ENCODE results near the gene CSTA. TPM values are rescaled to one million over a fixed set of nuclear protein-coding genes. Genes with fewer than 3 reads are reported as not detected.

The CSTA gene
- total and polyA plus RNA-seq, 12 donors: 0.42 to 5.5 (median 1.5) TPM; not detected in 1

- ATAC-seq (no peak), DNase-seq (no peak)
- Histone ChIP-seq H3K4me1 (no peaks in the 10 kb centered on the region), H3K27me3 (no peaks in the 10 kb centered on the region), H3K9me3 (no peaks in the 10 kb centered on the region), H3K36me3 (no peaks in the 10 kb centered on the region), H3K4me3 (no peak overlapping the region), H3K27ac (no peak overlapping the region)
- TF ChIP-seq CTCF (IDR thresholded peaks at IDR 0.05): no peak
- intact Hi-C loops (cut with DNase I): no loop called here
- 69 to 72% methylated on average over 4 of the region's 4 CpGs for WGBS, 2 donors
These were observed 17.9 kb upstream of the CSTA start for GRCh38 chr3:122307094-122307687.

DNA sequence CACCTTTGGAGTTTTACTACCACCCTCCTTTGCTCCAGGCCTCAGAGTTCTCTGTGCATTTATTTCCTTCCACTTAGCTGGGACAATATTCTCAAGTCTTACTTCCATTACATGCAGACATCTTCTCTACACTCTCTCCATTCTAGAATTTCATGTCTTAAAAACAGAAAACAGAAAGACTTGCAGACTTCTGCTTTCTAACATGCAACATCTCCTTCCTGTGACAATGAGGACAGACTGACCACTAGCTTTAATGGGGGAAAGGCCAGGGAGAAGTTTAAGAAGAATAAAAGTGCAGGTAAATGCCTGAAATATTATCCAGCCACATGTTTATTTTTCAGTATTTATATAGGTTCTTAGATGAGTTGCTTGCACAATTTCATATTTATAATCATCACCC, 17.1 kb upstream of the CSTA start:
- peaks cover 0 to 3% (median 0%) of the 10 kb centered on the region in 9 donors for H3K4me1 ChIP-seq
- no peak for ATAC-seq
- intact Hi-C loops (cut with DNase I): no loop called here
- H3K27me3 ChIP-seq: no peaks in the 10 kb centered on the region
- H3K27ac ChIP-seq: no peak overlapping the region
- no peaks in the 10 kb centered on the region for H3K36me3 ChIP-seq
- no peak for TF ChIP-seq CTCF (IDR thresholded peaks at IDR 0.05)
- H3K4me3 ChIP-seq: no peak overlapping the region
- DNase-seq: no peak
- no peaks in the 10 kb centered on the region for H3K9me3 ChIP-seq

DNA sequence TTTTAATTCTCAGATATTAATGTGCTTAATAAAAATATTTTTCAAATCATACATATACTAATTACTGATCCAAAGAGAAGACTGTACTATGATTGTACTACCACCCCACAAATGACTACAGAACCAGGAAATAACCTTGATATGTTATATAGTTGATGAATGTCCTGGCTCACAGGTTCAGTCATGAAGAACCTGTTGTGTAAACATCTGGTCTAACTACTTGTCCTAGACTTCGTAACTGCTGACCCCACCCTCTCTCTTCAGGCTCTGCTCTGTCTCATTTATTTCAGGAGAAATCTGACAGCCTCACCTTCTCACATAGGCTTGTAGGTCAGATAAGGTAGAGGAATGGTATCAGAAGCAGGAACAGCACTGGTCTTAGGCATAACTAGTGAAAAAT, 14.7 kb upstream of the CSTA start:
- ATAC-seq: no peak
- peaks cover 0 to 5% (median 0%) of the 10 kb centered on the region in 7 donors for H3K27me3 ChIP-seq
- DNase-seq: no peak
- no peak overlapping the region for H3K27ac ChIP-seq
- H3K4me1 ChIP-seq: peaks cover 0 to 8% (median 0%) of the 10 kb centered on the region in 9 donors
- H3K36me3 ChIP-seq: no peaks in the 10 kb centered on the region
- TF ChIP-seq CTCF (IDR thresholded peaks at IDR 0.05): no peak
- intact Hi-C loops (cut with DNase I): no loop called here
- no peak overlapping the region for H3K4me3 ChIP-seq
- H3K9me3 ChIP-seq: no peaks in the 10 kb centered on the region
- 26 to 39% methylated on average over 1 of the region's 1 CpG for WGBS, 2 donors

- TF ChIP-seq CTCF (IDR thresholded peaks at IDR 0.05): no peak
- H3K9me3 ChIP-seq: no peaks in the 10 kb centered on the region
- H3K36me3 ChIP-seq: no peaks in the 10 kb centered on the region
- H3K27ac ChIP-seq: no peak overlapping the region
- DNase-seq (no peak), ATAC-seq (no peak)
- H3K27me3 ChIP-seq: peaks cover 0 to 19% (median 11%) of the 10 kb centered on the region in 7 donors
- intact Hi-C loops (cut with DNase I): no loop called here
- H3K4me3 ChIP-seq: no peak overlapping the region
- peaks cover 0 to 8% (median 0%) of the 10 kb centered on the region in 9 donors for H3K4me1 ChIP-seq
These were observed 12.2 kb upstream of the CSTA start for GRCh38 chr3:122312826-122313225.

Measured in heart right ventricle (tissue), 16 donors.